Coronary artery (tissue), 2 donors: Measurements from ENCODE around the gene POLR1A.
A peak's percentile ranks its signal among the peaks of the same experiment; 100 is the strongest.

Source experiments
- DNase-seq: peaks from one replicate; pipeline ENCODE4 v3.0.0-alpha.2; 2017; ENCODE audit warnings: low spot score
- H3K27ac ChIP-seq, 2 donors: fragments of 200-600 bp; sonication (generic); one replicate each; pipeline ENCODE4 v1.5.1; 2016 to 2019
- H3K4me3 ChIP-seq: fragments of 200-600 bp; sonication (generic); 2 replicates; pipeline ENCODE4 v1.5.1; 2016; ENCODE audit warnings: mild to moderate bottlenecking, moderate library complexity
- CTCF ChIP-seq: fragments of 200-600 bp; sonication (generic); IDR thresholded peaks from one replicate; pipeline ENCODE4 v1.5.1; 2019; ENCODE audit warnings: antibody characterized with exemption

The POLR1A gene

GRCh38 chr2:86069783-86070339 is 35.8 kb downstream of the POLR1A start:
- no peak for TF ChIP-seq CTCF
- no peak overlapping the region for H3K27ac ChIP-seq
- H3K4me3 ChIP-seq = no peak overlapping the region
- no peak for DNase-seq

GRCh38 chr2:86069091-86069685 is 36.5 kb downstream of the POLR1A start:
- DNase-seq = no peak

GRCh38 chr2:86068648-86069047 is 37.0 kb downstream of the POLR1A start:
- H3K27ac ChIP-seq = no peak overlapping the region
- TF ChIP-seq CTCF = no peak
- no peak overlapping the region for H3K4me3 ChIP-seq
- DNase-seq = no peak

More at GRCh38 chr2:86069091-86069685, 36.5 kb downstream of the POLR1A start:
- Histone ChIP-seq H3K4me3 (no peak overlapping the region), H3K27ac (no peak overlapping the region)
- TF ChIP-seq CTCF = no peak

- no peak overlapping the region for H3K27ac ChIP-seq
- no peak overlapping the region for H3K4me3 ChIP-seq
- DNase-seq = no peak
- no peak for TF ChIP-seq CTCF
These were observed 37.5 kb downstream of the POLR1A start for GRCh38 chr2:86068136-86068588.

- H3K27ac ChIP-seq = no peak overlapping the region
- no peak overlapping the region for H3K4me3 ChIP-seq
- DNase-seq = no peak
- TF ChIP-seq CTCF = no peak
These were observed 38.8 kb downstream of the POLR1A start for GRCh38 chr2:86066915-86067314.

GRCh38 chr2:86066007-86066578 is 39.6 kb downstream of the POLR1A start:
- no peak for TF ChIP-seq CTCF
- Histone ChIP-seq H3K27ac (peak overlapping the region in 1 of 2 donors; percentile 55), H3K4me3 (no peak overlapping the region)
- no peak for DNase-seq

GRCh38 chr2:86065512-86065911 is 40.2 kb downstream of the POLR1A start:
- Histone ChIP-seq H3K4me3 (no peak overlapping the region), H3K27ac (peak overlapping the region in 1 of 2 donors; percentile 55)
- no peak for TF ChIP-seq CTCF
- no peak for DNase-seq
